Effector CD8-positive, alpha-beta T cell (primary cell): Measurements from ENCODE around the gene LILRB5.
"Not testable (repeated sequence)": the region's sequence is repeated elsewhere in the genome, so short reads cannot be mapped to it uniquely, and the experiment has no call there.

ENCODE experiments used
- DNase-seq: peaks from one replicate; lab custom pipeline; 2025; lab: John Stamatoyannopoulos, UW

Gene LILRB5

DNA sequence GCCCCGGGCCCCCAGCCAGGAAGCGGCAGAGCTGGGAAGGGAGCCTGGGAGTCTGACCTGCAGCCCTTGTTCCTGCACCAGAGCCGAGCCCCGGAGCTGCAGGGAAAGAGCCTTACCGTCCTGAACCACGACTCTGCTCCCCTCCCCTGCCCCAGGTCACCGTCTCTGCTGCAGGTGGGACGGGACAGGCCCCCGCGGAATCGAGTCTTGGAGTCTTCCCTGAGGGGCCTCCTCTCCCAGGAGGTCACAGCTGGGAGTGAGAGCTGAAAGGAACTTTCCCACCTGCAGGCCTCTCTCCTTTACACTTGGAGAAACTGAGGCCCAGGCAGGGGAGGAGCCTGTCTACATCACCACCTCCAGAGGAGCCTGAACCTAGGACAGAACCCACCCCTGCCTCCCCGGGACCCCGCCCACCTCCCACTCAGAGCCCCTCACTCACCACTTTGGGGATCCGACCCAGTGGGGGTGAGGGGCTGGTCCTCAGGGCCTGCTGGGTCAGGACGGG, 20.1 kb upstream of the LILRB5 start:
- DNase-seq = not testable (repeated sequence)

- DNase-seq = no peak
These were observed 18.9 kb upstream of the LILRB5 start for GRCh38 chr19:54275951-54276350.

- DNase-seq = not testable (repeated sequence)
These were observed 17.4 kb upstream of the LILRB5 start for GRCh38 chr19:54274516-54274915.

DNA sequence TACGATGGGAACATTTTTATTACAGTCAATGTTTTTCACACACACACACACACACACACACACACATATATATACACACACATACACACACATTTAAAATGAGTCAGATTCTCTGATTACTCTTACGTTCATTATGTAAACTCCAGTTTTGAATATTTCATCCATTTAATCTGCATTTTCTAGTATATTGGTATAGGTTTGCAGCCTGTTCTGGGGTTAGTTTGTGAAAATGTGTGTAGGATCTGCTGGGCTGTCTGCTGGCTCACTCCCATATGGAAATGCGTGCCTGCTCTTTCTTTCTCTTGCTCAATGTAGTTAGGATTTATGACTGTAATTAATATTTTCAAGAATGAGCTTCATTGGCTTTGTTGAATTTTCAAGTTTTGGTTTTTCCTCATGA, 16.7 kb upstream of the LILRB5 start:
- DNase-seq = no peak

DNA sequence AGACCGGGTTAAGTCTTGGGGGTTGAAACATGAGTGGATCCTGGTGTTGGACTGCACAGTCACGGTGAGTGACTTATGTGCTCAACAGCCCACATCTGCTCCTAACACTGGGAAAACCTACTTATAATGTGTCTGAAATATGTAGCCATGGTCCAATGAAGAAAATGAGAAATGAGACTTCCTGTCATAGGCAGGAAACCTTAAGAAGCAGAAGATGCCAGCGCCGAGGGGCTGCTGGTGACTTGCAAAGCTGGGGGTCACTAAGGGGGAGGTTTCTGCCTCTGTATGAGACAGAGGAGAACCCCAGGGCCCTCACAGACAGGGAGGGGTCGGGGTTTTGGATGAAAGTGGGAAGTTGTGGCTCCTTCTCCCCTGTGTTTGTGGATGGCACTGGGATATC, 15.1 kb upstream of the LILRB5 start:
- not testable (repeated sequence) for DNase-seq

DNA sequence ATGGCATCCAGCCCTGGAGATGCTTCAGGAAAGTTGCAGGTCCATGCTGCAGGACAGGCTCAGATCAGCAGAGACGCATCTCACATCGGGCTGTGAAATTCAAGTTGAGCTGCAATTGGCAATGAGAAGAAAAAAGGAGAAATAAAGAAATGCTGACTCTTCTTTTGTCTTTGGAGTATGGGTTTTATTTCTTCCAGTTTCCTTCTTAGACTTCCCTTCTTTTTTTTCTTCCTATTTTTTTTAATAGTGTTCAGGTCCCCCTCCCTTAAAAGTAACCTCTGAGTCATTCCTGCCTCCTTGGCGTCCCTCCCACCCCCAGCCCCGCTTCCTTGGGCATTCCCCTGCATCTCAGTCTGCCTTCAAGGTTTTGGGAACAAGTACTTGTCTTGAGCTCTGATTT, 14.5 kb upstream of the LILRB5 start:
- DNase-seq = not testable (repeated sequence)

DNA sequence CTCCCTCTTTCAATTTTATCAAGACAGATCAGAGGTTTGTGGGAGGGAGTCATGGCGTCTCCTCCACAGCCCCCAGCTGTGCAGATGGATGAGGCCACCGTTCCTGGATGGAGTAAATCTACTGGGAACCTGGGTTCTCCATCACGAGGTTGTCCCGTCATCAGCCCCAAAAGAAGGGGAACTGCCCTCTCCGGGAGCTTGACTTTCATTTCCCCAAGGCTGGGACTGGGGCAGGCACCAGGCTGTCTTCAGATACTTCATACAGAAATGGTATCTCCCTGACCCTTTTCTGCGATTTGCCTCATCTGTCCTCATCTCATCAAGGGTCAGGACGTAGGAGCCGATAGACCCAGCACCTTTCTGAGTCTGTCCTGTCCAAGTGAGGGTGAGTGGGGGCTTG, 14.0 kb upstream of the LILRB5 start:
- DNase-seq = no peak

DNA sequence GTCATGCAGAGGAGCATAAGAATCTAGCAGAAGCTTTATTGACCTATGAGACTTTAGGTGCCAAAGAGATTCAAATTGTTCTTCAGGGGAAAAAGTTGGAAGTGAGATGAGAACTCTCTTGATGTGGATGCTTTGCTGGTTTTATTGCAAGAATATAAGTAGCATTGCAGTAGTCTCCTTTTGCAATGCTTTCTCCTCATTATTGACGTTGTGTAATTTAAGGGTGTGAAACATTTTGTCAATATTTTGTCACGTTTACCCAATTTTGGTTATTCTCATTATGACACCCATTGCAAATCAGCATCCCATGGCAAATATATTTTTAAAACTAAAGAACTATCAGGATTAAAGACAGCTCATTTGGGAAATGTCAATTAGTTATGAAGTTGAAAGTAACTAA, 11.9 kb upstream of the LILRB5 start:
- no peak for DNase-seq

GRCh38 chr19:54266133-54266532, 9.1 kb upstream of the LILRB5 start:
- DNase-seq = peak; percentile 32

GRCh38 chr19:54262470-54262869, 5.4 kb upstream of the LILRB5 start:
- no peak for DNase-seq

- DNase-seq = no peak
These were observed 5.0 kb upstream of the LILRB5 start for GRCh38 chr19:54262066-54262465.

- no peak for DNase-seq
These were observed 590 bp downstream of the LILRB5 start for GRCh38 chr19:54256250-54257115.

GRCh38 chr19:54255105-54255775, 1.8 kb downstream of the LILRB5 start:
- no peak for DNase-seq

- DNase-seq = no peak
These were observed 2.7 kb downstream of the LILRB5 start for GRCh38 chr19:54254195-54254906.

- DNase-seq = no peak
These were observed 3.5 kb downstream of the LILRB5 start for GRCh38 chr19:54253331-54254194.

GRCh38 chr19:54252845-54253244, 4.2 kb downstream of the LILRB5 start:
- no peak for DNase-seq

DNA sequence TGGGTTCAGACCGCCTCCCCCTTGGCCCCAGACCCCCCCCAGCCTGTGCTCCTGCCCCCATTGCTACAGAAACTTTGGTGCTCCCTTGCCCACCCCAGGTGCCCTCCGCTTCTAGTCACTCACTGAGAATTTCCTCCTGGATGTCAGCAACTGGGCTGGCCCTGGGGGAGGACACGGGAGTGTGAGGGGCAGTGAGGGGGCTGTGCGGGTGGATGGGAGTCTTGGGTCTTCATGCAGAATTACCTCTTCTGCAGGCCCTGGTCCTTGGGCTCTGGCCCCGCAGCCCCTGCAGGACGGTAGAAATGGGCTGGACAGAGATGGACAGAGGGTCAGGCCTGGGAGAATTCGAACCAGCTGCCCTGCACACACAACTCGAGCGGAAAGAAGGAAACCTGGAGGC, 4.8 kb downstream of the LILRB5 start:
- DNase-seq = no peak

- no peak for DNase-seq
These were observed 9.0 kb downstream of the LILRB5 start for GRCh38 chr19:54248016-54248601.

- DNase-seq = no peak
These were observed 9.8 kb downstream of the LILRB5 start for GRCh38 chr19:54247106-54247930.

DNA sequence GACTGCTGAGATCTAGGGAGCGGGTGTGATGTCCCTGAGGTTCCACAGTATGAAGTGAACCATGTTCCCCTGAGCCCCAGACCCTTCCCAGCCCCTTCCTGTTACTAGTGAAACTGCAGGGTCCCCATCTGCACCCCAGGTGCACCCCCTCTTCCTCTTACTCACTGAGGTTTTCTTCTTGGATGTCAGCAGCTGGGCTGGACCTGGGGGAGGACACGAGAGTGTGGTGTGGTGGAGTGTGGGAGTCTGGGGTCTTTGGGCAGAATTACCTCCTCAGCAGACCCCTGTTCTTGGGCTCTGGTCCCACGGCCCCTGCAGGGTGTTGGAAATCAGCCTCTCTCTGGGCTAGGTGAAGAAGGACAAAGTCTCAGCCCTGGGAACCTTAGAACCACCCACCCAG, 11.1 kb downstream of the LILRB5 start:
- DNase-seq = no peak
